GM23338 (cell line): ENCODE results near the gene MROH7. TPM values are rescaled to one million over a fixed set of nuclear protein-coding genes. Genes with fewer than 3 reads are reported as not detected.

Source experiments
- ATAC-seq: fragments of 200-7000 bp; cut with Tn5 transposase; 3 replicates; pipeline ENCODE4 v1.9.1; 2020
- DNase-seq: peaks from one replicate; pipeline ENCODE4 v3.0.0-alpha.2; 2015; ENCODE audit warnings: low spot score
- H2AFZ ChIP-seq: fragments of 200-600 bp; sonication (generic); 2 replicates; pipeline ENCODE4 v1.8.0; 2016; ENCODE audit warnings: antibody characterized with exemption, mild to moderate bottlenecking, moderate library complexity
- H3F3A ChIP-seq: fragments of 200-600 bp; sonication (generic); replicated peaks from 2 replicates; pipeline ENCODE4 v1.8.0; 2017; ENCODE audit warnings: antibody characterized with exemption, mixed run types, low read depth
- H3K27ac ChIP-seq: fragments of 200-600 bp; sonication (generic); 2 replicates; pipeline ENCODE4 v1.6.1; 2016; ENCODE audit warnings: low read depth
- H3K27me3 ChIP-seq: fragments of 200-600 bp; sonication (generic); 2 replicates; pipeline ENCODE4 v1.8.0; 2016; ENCODE audit warnings: mild to moderate bottlenecking, mixed run types, moderate library complexity; ENCODE audit not compliant: insufficient read depth
- H3K36me3 ChIP-seq: fragments of 200-600 bp; sonication (generic); 2 replicates; pipeline ENCODE4 v1.8.0; 2016; ENCODE audit warnings: mild to moderate bottlenecking; ENCODE audit not compliant: insufficient read depth
- H3K4me1 ChIP-seq: fragments of 200-600 bp; sonication (generic); 2 replicates; pipeline ENCODE4 v1.8.0; 2016; ENCODE audit warnings: mild to moderate bottlenecking, moderate library complexity; ENCODE audit not compliant: insufficient read depth
- H3K4me2 ChIP-seq: fragments of 200-600 bp; sonication (generic); 2 replicates; pipeline ENCODE4 v1.7.1; 2017; ENCODE audit warnings: mixed run types
- H3K4me3 ChIP-seq: fragments of 200-600 bp; sonication (generic); 2 replicates; pipeline ENCODE4 v1.6.1; 2016; ENCODE audit warnings: mixed run types
- H3K79me2 ChIP-seq: fragments of 200-600 bp; sonication (generic); replicated peaks from 2 replicates; pipeline ENCODE4 v1.8.0; 2017; ENCODE audit warnings: mild to moderate bottlenecking; ENCODE audit not compliant: insufficient read depth
- H3K9me2 ChIP-seq: fragments of 200-600 bp; sonication (generic); 2 replicates; pipeline ENCODE4 v1.8.0; 2017; ENCODE audit not compliant: insufficient read depth
- H4K20me1 ChIP-seq: fragments of 200-600 bp; sonication (generic); replicated peaks from 2 replicates; pipeline ENCODE4 v1.8.0; 2017; ENCODE audit warnings: mild to moderate bottlenecking; ENCODE audit not compliant: insufficient read depth
- H3K27ac Mint-ChIP-seq: 2 replicates; pipeline ENCODE4 v1.8.0; 2020; ENCODE audit warnings: inconsistent platforms, mild to moderate bottlenecking, moderate library complexity, mixed read lengths
- H3K27me3 Mint-ChIP-seq: 3 replicates; pipeline ENCODE4 v1.8.0; 2022; ENCODE audit warnings: low read depth, mild to moderate bottlenecking, moderate library complexity, mixed read lengths, inconsistent platforms; ENCODE audit not compliant: insufficient read depth, poor library complexity
- H3K36me3 Mint-ChIP-seq: 3 replicates; pipeline ENCODE4 v1.8.0; 2021; ENCODE audit warnings: low read depth, mild to moderate bottlenecking, inconsistent platforms, moderate library complexity, mixed read lengths
- H3K4me1 Mint-ChIP-seq: 3 replicates; pipeline ENCODE4 v1.8.0; 2020; ENCODE audit warnings: mild to moderate bottlenecking, inconsistent platforms, mixed read lengths
- H3K4me3 Mint-ChIP-seq: 3 replicates; pipeline ENCODE4 v1.8.0; 2021; ENCODE audit warnings: moderate library complexity, mild to moderate bottlenecking, inconsistent platforms, mixed read lengths
- H3K9me3 Mint-ChIP-seq: 3 replicates; pipeline ENCODE4 v1.8.0; 2020; ENCODE audit warnings: moderate library complexity, mild to moderate bottlenecking, inconsistent platforms, mixed read lengths
- CTCF ChIP-seq, 2 experiments: fragments of 200-600 bp in 1 of 2; sonication (generic) in 1 of 2; conservative IDR thresholded peaks; 2 replicates each; pipeline versions ENCODE4 v1.5.1 to v1.6.1; 2016 to 2017; ENCODE audit warnings: antibody characterized with exemption in 2 of 2, low read depth in 2 of 2, mild to moderate bottlenecking in 2 of 2, moderate library complexity in 1 of 2
- ETS1 ChIP-seq: IDR thresholded peaks from 2 replicates; pipeline ENCODE4 v1.6.1; 2016; ENCODE audit warnings: antibody characterized with exemption
- NANOG ChIP-seq: IDR thresholded peaks from 2 replicates; pipeline ENCODE4 v1.6.1; 2016; ENCODE audit warnings: antibody characterized with exemption, borderline replicate concordance
- ZNF331 ChIP-seq: fragments of 250-450 bp; sonication (Bioruptor Pico); IDR thresholded peaks from 2 replicates; pipeline ENCODE4 v1.5.0; 2020; ENCODE audit warnings: low read depth, mild to moderate bottlenecking, moderate library complexity
- ZNF462 ChIP-seq: fragments of 250-450 bp; sonication (Bioruptor Pico); IDR thresholded peaks from 2 replicates; pipeline ENCODE4 v1.5.0; 2020; ENCODE audit warnings: mild to moderate bottlenecking, moderate library complexity
- polyA plus RNA-seq: library from polyadenylated mRNA; unstranded; fragments of >200 nt; fragmentation: Nextera tagmentation; extraction: Ambion mirVana; gene quantifications from 2 replicates; pipeline ENCODE4 v1.2.1, GENCODE V29; 2016
- total RNA-seq: library from RNA; depleted of rRNA; stranded (reverse); fragments of >200 nt; shearing (Covaris generic); gene quantifications from 2 replicates; pipeline ENCODE4 v1.2.3, GENCODE V29; 2014

Gene MROH7
- total and polyA plus RNA-seq, 2 experiments from 2014 or later, result 0.17 TPM; not detected in 1

GRCh38 chr1:54601730-54602129, 39.9 kb upstream of the MROH7 start (continued):
- TF ChIP-seq ZNF462 (CRISPR knock-in tag), result no peak
- no peak for TF ChIP-seq ZNF331 (CRISPR knock-in tag)

GRCh38 chr1:54602554-54602953, 39.0 kb upstream of the MROH7 start:
- no peaks in the 10 kb centered on the region for H4K20me1 ChIP-seq
- no peaks in the 10 kb centered on the region for H3K79me2 ChIP-seq
- no peaks in the 10 kb centered on the region for H3K36me3 ChIP-seq
- Mint-ChIP-seq H3K4me1 (peaks cover 5% of the 10 kb centered on the region), H3K36me3 (no peaks in the 10 kb centered on the region), H3K4me3 (no peak overlapping the region), H3K27ac (no peak overlapping the region), H3K27me3 (peaks cover 1% of the 10 kb centered on the region), H3K9me3 (no peaks in the 10 kb centered on the region)
- H3F3A ChIP-seq, result no peaks in the 10 kb centered on the region
- no peak overlapping the region for H3K27ac ChIP-seq
- no peaks in the 10 kb centered on the region for H3K9me2 ChIP-seq
- TF ChIP-seq ETS1 (no peak), CTCF (conservative IDR thresholded peaks at IDR 0.05; ENCODE audit: low read depth in 2 of 2) (no peak), ZNF462 (CRISPR knock-in tag) (no peak), NANOG (no peak)
- H3K27me3 ChIP-seq, result no peaks in the 10 kb centered on the region
- ATAC-seq (no peak), DNase-seq (no peak)
- H3K4me1 ChIP-seq, result peaks cover 5% of the 10 kb centered on the region; the same call in 1 of the 2 replicates
- no peak overlapping the region for H3K4me3 ChIP-seq
- H2AFZ ChIP-seq, result no peak overlapping the region
- no peak overlapping the region for H3K4me2 ChIP-seq
